H9 (cell line): ENCODE data around the gene KIF5C. TPM values are rescaled to one million over a fixed set of nuclear protein-coding genes. Genes with fewer than 3 reads are reported as not detected.

Experiments used
- DNase-seq: peaks from one replicate; pipeline ENCODE4 v3.0.0-alpha.2; 2017
- H2AFZ ChIP-seq: one replicate; pipeline ENCODE4 v1.6.1; 2013; ENCODE audit warnings: mild to moderate bottlenecking, low read length, control low read depth, moderate library complexity
- H2AK5ac ChIP-seq: 2 replicates; pipeline ENCODE4 v1.6.1; 2013; ENCODE audit warnings: low read length, control low read depth, mixed read lengths; ENCODE audit not compliant: insufficient read length
- H2BK120ac ChIP-seq: one replicate; pipeline ENCODE4 v1.6.1; 2013; ENCODE audit warnings: low read depth, mild to moderate bottlenecking, low read length, control low read depth, inconsistent platforms; ENCODE audit not compliant: poor library complexity, severe bottlenecking
- H2BK12ac ChIP-seq: 2 replicates; pipeline ENCODE4 v1.6.1; 2013; ENCODE audit warnings: low read length, control low read depth, mixed read lengths, low read depth; ENCODE audit not compliant: insufficient read length
- H2BK15ac ChIP-seq: 2 replicates; pipeline ENCODE4 v1.6.1; 2013; ENCODE audit warnings: low read depth, low read length, control low read depth
- H2BK20ac ChIP-seq: one replicate; pipeline ENCODE4 v1.6.1; 2013; ENCODE audit warnings: low read depth, mild to moderate bottlenecking, low read length, control low read depth, inconsistent platforms; ENCODE audit not compliant: poor library complexity, severe bottlenecking
- H2BK5ac ChIP-seq: 2 replicates; pipeline ENCODE4 v1.6.1; 2013; ENCODE audit warnings: low read length, control low read depth, mixed read lengths; ENCODE audit not compliant: insufficient read length
- H3K14ac ChIP-seq: 2 replicates; pipeline ENCODE4 v1.6.1; 2013; ENCODE audit warnings: low read length, control low read depth; ENCODE audit not compliant: insufficient read depth
- H3K18ac ChIP-seq: 2 replicates; pipeline ENCODE4 v1.6.1; 2013; ENCODE audit warnings: low read depth, mild to moderate bottlenecking, mixed read lengths, low read length, control low read depth; ENCODE audit not compliant: insufficient read length
- H3K23ac ChIP-seq: 2 replicates; pipeline ENCODE4 v1.6.1; 2013; ENCODE audit warnings: low read length, control low read depth, mixed read lengths, low read depth; ENCODE audit not compliant: insufficient read length
- H3K23me2 ChIP-seq: 2 replicates; pipeline ENCODE4 v1.6.1; 2013; ENCODE audit warnings: low read depth, mild to moderate bottlenecking, mixed read lengths, low read length, control low read depth; ENCODE audit not compliant: insufficient read length, poor library complexity, severe bottlenecking
- H3K27ac ChIP-seq: 2 replicates; pipeline ENCODE4 v1.5.1; 2013; ENCODE audit warnings: low read length, control low read depth, mixed read lengths, low read depth; ENCODE audit not compliant: insufficient read length
- H3K27me3 ChIP-seq: 2 replicates; pipeline ENCODE4 v1.6.1; 2013; ENCODE audit warnings: low read length, control low read depth, inconsistent platforms; ENCODE audit not compliant: insufficient read depth
- H3K4ac ChIP-seq: 2 replicates; pipeline ENCODE4 v1.6.1; 2013; ENCODE audit warnings: low read depth, mild to moderate bottlenecking, control low read depth, inconsistent platforms, low read length, moderate library complexity
- H3K4me1 ChIP-seq: 2 replicates; pipeline ENCODE4 v1.6.1; 2013; ENCODE audit warnings: low read length, control low read depth, inconsistent platforms; ENCODE audit not compliant: insufficient read depth
- H3K4me2 ChIP-seq: 2 replicates; pipeline ENCODE4 v1.6.1; 2013; ENCODE audit warnings: low read length, control low read depth, mixed read lengths; ENCODE audit not compliant: insufficient read length, insufficient read depth
- H3K56ac ChIP-seq: 2 replicates; pipeline ENCODE4 v1.6.1; 2013; ENCODE audit warnings: low read depth, mild to moderate bottlenecking, mixed read lengths, low read length, control low read depth; ENCODE audit not compliant: insufficient read length
- H3K79me1 ChIP-seq: 2 replicates; pipeline ENCODE4 v1.6.1; 2013; ENCODE audit warnings: low read depth, mild to moderate bottlenecking, moderate library complexity, low read length, control low read depth, inconsistent platforms; ENCODE audit not compliant: insufficient read depth, poor library complexity, severe bottlenecking
- H3K79me2 ChIP-seq: 2 replicates; pipeline ENCODE4 v1.6.1; 2013; ENCODE audit warnings: low read length, control low read depth, inconsistent platforms; ENCODE audit not compliant: insufficient read depth
- H3K9ac ChIP-seq: 2 replicates; pipeline ENCODE4 v1.6.1; 2013; ENCODE audit warnings: low read length, control low read depth, mixed read lengths; ENCODE audit not compliant: insufficient read length; ENCODE audit errors: extremely low read depth
- H3K9me3 ChIP-seq: one replicate; pipeline ENCODE4 v1.6.1; 2013; ENCODE audit warnings: low read depth, low read length, inconsistent platforms; ENCODE audit not compliant: control insufficient read depth
- H3T11ph ChIP-seq: one replicate; pipeline ENCODE4 v1.6.1; 2013; ENCODE audit warnings: mild to moderate bottlenecking, low read length, control low read depth, inconsistent platforms
- H4K20me1 ChIP-seq: one replicate; pipeline ENCODE4 v1.6.1; 2013; ENCODE audit not compliant: control insufficient read depth, insufficient read length, insufficient read depth
- H4K5ac ChIP-seq: 2 replicates; pipeline ENCODE4 v1.6.1; 2013; ENCODE audit warnings: low read depth, mild to moderate bottlenecking, mixed read lengths, low read length, control low read depth; ENCODE audit not compliant: insufficient read length
- H4K8ac ChIP-seq: replicated peaks from 2 replicates; pipeline ENCODE4 v1.6.1; 2013; ENCODE audit warnings: low read length, control low read depth, mixed read lengths, low read depth; ENCODE audit not compliant: insufficient read length
- H4K91ac ChIP-seq: 2 replicates; pipeline ENCODE4 v1.6.1; 2013; ENCODE audit warnings: low read depth, mild to moderate bottlenecking, moderate library complexity, mixed read lengths, low read length, control low read depth; ENCODE audit not compliant: insufficient read length
- H3K27ac Mint-ChIP-seq, 3 experiments: 2 replicates in 2 of 3; 3 replicates in 1 of 3; pipeline ENCODE4 v1.8.0; 2020 to 2021; ENCODE audit warnings: mixed read lengths in 3 of 3, mild to moderate bottlenecking in 1 of 3, moderate library complexity in 1 of 3
- H3K27me3 Mint-ChIP-seq: 2 replicates; pipeline ENCODE4 v1.8.0; 2021; ENCODE audit warnings: low read depth, mild to moderate bottlenecking, moderate library complexity, mixed read lengths
- H3K36me3 Mint-ChIP-seq, 3 experiments: 2 replicates in 2 of 3; 3 replicates in 1 of 3; pipeline ENCODE4 v1.8.0; 2020 to 2021; ENCODE audit warnings: low read depth in 3 of 3, mixed read lengths in 3 of 3; ENCODE audit not compliant: insufficient read depth in 1 of 3
- H3K4me1 Mint-ChIP-seq, 2 experiments: 2 replicates each; pipeline ENCODE4 v1.8.0; 2020; ENCODE audit warnings: mixed read lengths in 2 of 2
- H3K4me3 Mint-ChIP-seq, 2 experiments: 2 replicates in 1 of 2; 3 replicates in 1 of 2; pipeline ENCODE4 v1.8.0; 2020 to 2021; ENCODE audit warnings: mild to moderate bottlenecking in 2 of 2, mixed read lengths in 2 of 2, moderate library complexity in 1 of 2
- H3K9me3 Mint-ChIP-seq, 2 experiments: 2 replicates in 1 of 2; 3 replicates in 1 of 2; pipeline ENCODE4 v1.8.0; 2020; ENCODE audit warnings: mild to moderate bottlenecking in 2 of 2, mixed read lengths in 2 of 2, moderate library complexity in 1 of 2
- CTCF ChIP-seq: fragments of 200-600 bp; sonication (generic); conservative IDR thresholded peaks from 3 replicates; pipeline ENCODE4 v1.8.0; 2021; ENCODE audit warnings: antibody characterized with exemption, mild to moderate bottlenecking
- WGBS: extraction: QIAGEN DNeasy Blood & Tissue Kit; methylation state at CpG from one replicate; pipeline ENCODE4 v1.1.7; 2013; ENCODE audit warnings: missing lambda C conversion rate, low lambda C conversion rate, mixed read lengths; ENCODE audit not compliant: insufficient read length; ENCODE audit errors: extremely low coverage; 5-methylcytosine and 5-hydroxymethylcytosine counted together
- total RNA-seq: library from RNA; stranded (reverse); gene quantifications from 2 replicates; pipeline ENCODE4 v1.2.1, GENCODE V29; 2021

KIF5C gene
- total RNA-seq, 1 experiment from 2014 or later: 52.9 TPM

GRCh38 chr2:148924514-148925178 is 49.6 kb downstream of the KIF5C start:
- DNase-seq: no peak
- no peak overlapping the region for H4K5ac ChIP-seq
- no peak for TF ChIP-seq CTCF
- no peak overlapping the region for H3K4me3 Mint-ChIP-seq
- no peak overlapping the region for H3K56ac ChIP-seq
- peaks cover 45 to 54% of the 10 kb centered on the region in 2 experiments for H3K4me1 Mint-ChIP-seq
- H3K79me1 ChIP-seq: no peaks in the 10 kb centered on the region
- H2AFZ ChIP-seq: no peak overlapping the region
- no peaks in the 10 kb centered on the region for H3K27me3 Mint-ChIP-seq
- no peak overlapping the region for H2BK12ac ChIP-seq
- H2BK120ac ChIP-seq: no peak overlapping the region
- H3K23ac ChIP-seq: no peak overlapping the region
- no peak overlapping the region for H4K8ac ChIP-seq
- no peak overlapping the region for H3K4me2 ChIP-seq
- H3K9ac ChIP-seq: no peak overlapping the region
- H3K27ac Mint-ChIP-seq: no peak overlapping the region
- WGBS: no CpG with 5 or more reads among the region's 4 CpGs
- no peak overlapping the region for H3K4ac ChIP-seq
- no peak overlapping the region for H3K18ac ChIP-seq
- peaks cover 8% of the 10 kb centered on the region; the same call in 1 of the 2 replicates for H3K4me1 ChIP-seq
- H3K27me3 ChIP-seq: no peaks in the 10 kb centered on the region
- H3K79me2 ChIP-seq: no peaks in the 10 kb centered on the region
- no peaks in the 10 kb centered on the region for H3K9me3 ChIP-seq
- H2BK20ac ChIP-seq: no peak overlapping the region
- H3T11ph ChIP-seq: no peak overlapping the region
- H3K36me3 Mint-ChIP-seq: peaks cover 7 to 18% (median 8%) of the 10 kb centered on the region in 3 experiments
- no peaks in the 10 kb centered on the region for H3K9me3 Mint-ChIP-seq
- no peak overlapping the region for H3K14ac ChIP-seq
- H2BK5ac ChIP-seq: no peak overlapping the region
- H3K23me2 ChIP-seq: no peaks in the 10 kb centered on the region
- H4K20me1 ChIP-seq: no peaks in the 10 kb centered on the region
- H2AK5ac ChIP-seq: no peak overlapping the region
- no peak overlapping the region for H4K91ac ChIP-seq
- H2BK15ac ChIP-seq: no peak overlapping the region
- H3K27ac ChIP-seq: no peak overlapping the region
